HTERT RPE-1 (cell line): ENCODE data around the gene LRFN4.

Experiments used
- in situ Hi-C: fragments of 300-500 bp; cut with MboI; formaldehyde crosslinking; loops from 4 replicates; pipeline ENCODE4 v1.14.3; 2020; ENCODE audit warnings: low sequenced_read_pairs

Gene LRFN4

GRCh38 chr11:66845143-66845875 is 11.6 kb upstream of the LRFN4 start:
- in situ Hi-C loops: no loop called here

GRCh38 chr11:66845876-66846212 is 11.0 kb upstream of the LRFN4 start:
- in situ Hi-C loops: no loop called here

GRCh38 chr11:66846671-66847091 is 10.2 kb upstream of the LRFN4 start:
- in situ Hi-C loops: no loop called here

GRCh38 chr11:66847461-66848232 is 9.2 kb upstream of the LRFN4 start:
- in situ Hi-C loops: no loop called here

- in situ Hi-C loops: no loop called here
These were observed 8.0 kb upstream of the LRFN4 start for GRCh38 chr11:66848671-66849500.

GRCh38 chr11:66849501-66850234 is 7.2 kb upstream of the LRFN4 start:
- in situ Hi-C loops: no loop called here

GRCh38 chr11:66850235-66850587 is 6.7 kb upstream of the LRFN4 start:
- in situ Hi-C loops: no loop called here

GRCh38 chr11:66850588-66851238 is 6.2 kb upstream of the LRFN4 start:
- in situ Hi-C loops: no loop called here

- in situ Hi-C loops: no loop called here
These were observed 5.6 kb upstream of the LRFN4 start for GRCh38 chr11:66851239-66851596.

GRCh38 chr11:66851698-66852465 is 5.0 kb upstream of the LRFN4 start:
- in situ Hi-C loops: no loop called here

GRCh38 chr11:66852466-66853241 is 4.2 kb upstream of the LRFN4 start:
- in situ Hi-C loops: no loop called here

- in situ Hi-C loops: no loop called here
These were observed 3.3 kb upstream of the LRFN4 start for GRCh38 chr11:66853242-66854229.

GRCh38 chr11:66854231-66854661 is 2.6 kb upstream of the LRFN4 start:
- in situ Hi-C loops: no loop called here

GRCh38 chr11:66854729-66855211 is 2.1 kb upstream of the LRFN4 start:
- in situ Hi-C loops: no loop called here

GRCh38 chr11:66855574-66856495 is 1.0 kb upstream of the LRFN4 start:
- in situ Hi-C loops: no loop called here

GRCh38 chr11:66857234-66857926 is 516 bp downstream of the LRFN4 start:
- in situ Hi-C loops: no loop called here
